ENCODE data around the gene ARV1.

DNA sequence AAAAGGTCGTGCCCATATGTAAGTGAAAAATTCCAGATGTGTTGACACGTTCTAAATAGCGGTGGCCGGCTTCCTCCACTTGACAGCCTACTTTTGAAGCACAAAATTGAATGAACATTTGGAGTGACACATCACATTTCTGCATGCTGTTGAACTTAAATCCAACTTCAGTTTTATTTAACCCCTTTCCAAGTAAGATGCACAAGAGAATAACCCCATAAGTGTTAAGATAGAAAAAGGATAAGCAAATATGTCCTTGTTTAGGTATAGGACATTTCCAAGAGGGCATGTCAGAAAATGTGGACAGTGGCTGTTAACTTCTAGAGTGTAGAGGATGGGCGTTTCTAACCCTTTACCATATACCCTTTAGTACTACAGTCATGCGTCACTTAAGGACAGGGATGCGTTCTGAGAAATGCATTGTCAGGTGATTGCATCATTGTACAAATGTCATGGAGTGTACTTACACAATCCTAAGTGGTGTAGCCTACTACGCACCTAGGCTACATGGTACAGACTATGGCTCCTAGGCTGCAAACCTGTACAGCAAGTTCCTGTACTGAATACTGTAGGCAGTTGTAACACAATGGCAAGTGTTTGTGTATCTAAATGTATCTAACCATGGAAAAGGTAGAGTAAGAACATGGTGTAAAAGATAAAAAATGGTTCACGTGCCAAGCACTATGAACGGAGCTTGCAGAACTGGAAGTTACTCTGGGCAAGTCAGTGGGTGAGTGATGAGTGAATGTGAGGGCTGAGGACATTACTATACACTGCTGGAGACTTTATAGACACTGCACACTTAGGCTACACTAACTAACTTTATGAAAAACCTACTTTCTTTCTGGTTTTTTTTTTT, 70.5 kb downstream of the ARV1 start:
- TF ChIP-seq, protein P1, sequence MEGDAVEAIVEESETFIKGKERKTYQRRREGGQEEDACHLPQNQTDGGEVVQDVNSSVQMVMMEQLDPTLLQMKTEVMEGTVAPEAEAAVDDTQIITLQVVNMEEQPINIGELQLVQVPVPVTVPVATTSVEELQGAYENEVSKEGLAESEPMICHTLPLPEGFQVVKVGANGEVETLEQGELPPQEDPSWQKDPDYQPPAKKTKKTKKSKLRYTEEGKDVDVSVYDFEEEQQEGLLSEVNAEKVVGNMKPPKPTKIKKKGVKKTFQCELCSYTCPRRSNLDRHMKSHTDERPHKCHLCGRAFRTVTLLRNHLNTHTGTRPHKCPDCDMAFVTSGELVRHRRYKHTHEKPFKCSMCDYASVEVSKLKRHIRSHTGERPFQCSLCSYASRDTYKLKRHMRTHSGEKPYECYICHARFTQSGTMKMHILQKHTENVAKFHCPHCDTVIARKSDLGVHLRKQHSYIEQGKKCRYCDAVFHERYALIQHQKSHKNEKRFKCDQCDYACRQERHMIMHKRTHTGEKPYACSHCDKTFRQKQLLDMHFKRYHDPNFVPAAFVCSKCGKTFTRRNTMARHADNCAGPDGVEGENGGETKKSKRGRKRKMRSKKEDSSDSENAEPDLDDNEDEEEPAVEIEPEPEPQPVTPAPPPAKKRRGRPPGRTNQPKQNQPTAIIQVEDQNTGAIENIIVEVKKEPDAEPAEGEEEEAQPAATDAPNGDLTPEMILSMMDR (IDR thresholded peaks at IDR 0.05; ENCODE audit: low read depth, low read length), result no peak
- TF ChIP-seq POLR2A (IDR thresholded peaks at IDR 0.05; ENCODE audit: extremely low read depth, insufficient read length) (no peak), MYC (IDR thresholded peaks at IDR 0.05; ENCODE audit: low read depth, low read length) (no peak)
- TF ChIP-seq, protein P2, sequence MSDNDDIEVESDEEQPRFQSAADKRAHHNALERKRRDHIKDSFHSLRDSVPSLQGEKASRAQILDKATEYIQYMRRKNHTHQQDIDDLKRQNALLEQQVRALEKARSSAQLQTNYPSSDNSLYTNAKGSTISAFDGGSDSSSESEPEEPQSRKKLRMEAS (IDR thresholded peaks at IDR 0.05; ENCODE audit: low read depth, low read length), result no peak
